GM21381 (cell line): ENCODE data around the gene CITED4.
A peak's percentile ranks its signal among the peaks of the same experiment; 100 is the strongest.

ENCODE experiments used
- ATAC-seq: cut with Tn5 transposase; IDR thresholded peaks from one replicate; pipeline ENCODE4 v1.9.1; 2021; ENCODE audit warnings: mild to moderate bottlenecking, moderate library complexity; ENCODE audit not compliant: unreplicated experiment

CITED4 gene

DNA sequence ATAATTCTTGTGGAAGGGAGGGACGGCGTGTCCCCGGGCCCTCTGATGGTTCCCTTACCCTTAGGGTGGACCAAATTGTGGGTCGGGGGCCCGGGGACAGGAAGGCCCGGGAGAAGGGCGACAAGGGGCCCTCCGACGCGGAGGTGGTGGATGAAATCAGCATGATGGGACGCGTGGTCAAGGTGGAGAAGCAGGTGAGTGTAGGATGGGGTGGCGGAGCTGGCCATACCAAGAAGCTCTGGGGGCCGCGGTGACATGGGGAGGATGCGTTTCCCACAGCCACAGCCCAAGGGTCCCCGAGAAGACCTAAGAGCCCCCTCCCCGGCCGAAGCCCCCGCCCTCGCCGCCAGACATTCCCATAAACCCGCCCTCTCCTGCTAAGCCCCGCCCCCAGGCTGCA, 24.6 kb downstream of the CITED4 start:
- no peak for ATAC-seq

GRCh38 chr1:40836283-40836682, 25.9 kb downstream of the CITED4 start:
- no peak for ATAC-seq

DNA sequence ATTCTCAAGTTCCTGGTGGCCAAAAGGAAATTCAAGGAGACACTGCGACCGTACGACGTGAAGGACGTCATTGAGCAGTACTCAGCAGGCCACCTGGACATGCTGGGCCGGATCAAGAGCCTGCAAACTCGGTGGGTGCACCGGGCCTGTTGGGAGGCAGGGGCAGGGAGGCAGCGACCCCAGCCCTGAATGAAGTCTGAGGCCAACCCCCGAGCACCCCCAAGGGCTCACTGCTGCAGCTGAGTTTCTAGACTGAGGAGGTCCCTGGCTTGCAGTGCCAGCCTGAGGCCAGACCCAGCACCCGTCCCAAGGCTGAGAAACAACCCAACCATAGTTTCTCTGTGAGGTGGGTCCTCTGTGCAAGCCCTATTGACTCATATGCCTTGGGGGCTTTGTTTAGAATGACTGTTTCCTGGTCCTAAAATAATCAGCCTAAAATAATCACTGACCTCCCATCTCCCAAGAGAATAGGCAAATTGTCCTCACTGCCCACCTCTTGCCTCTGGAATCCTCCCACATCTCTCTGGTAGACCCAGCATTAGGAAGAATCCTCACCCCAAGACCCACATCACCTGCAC, 27.1 kb downstream of the CITED4 start:
- no peak for ATAC-seq

DNA sequence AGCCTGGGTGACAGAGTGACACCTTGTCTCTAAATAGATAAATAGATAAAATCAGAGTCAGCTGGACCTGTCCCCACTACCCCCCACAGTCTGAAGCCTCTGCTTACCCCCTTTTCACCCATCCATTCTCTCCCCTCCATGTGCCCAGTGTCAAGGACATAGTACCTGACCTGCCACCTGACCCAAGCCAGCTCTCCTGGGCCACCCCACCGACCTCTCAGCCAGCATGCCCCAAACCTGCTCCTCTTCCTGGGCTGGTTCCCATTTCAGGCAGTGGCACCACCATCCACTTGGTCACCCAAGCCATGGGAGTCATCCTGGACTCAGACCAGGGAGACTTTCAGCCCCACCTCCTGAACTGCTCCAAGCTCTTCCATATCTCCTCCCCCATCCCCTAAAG, 28.2 kb downstream of the CITED4 start:
- ATAC-seq, result no peak

GRCh38 chr1:40831001-40831732, 31.0 kb downstream of the CITED4 start:
- ATAC-seq, result no peak

DNA sequence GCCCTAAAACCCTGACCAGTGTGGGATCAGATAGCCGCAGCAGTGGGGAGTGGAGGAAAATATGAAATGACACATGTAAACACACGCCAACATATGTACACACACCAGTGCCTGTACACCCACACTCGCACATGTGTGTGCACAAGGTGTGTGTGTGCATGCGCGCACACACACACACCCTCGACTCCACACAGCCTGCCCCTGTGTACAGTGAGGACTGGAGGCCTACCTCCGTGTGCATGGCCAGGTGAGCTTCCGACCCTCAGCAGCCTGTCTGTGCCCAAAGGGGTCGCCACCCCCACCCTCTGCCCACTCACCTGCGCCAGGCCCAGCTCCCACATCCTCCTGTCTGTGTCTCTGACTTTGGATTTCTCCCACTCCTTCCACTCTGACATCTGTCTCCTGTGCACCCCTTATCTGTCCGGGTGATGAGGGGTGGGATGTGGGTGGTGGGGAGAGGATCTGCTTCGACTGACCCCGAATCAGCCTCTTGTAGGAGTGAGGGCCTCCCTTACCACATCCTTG, 31.7 kb downstream of the CITED4 start:
- no peak for ATAC-seq

DNA sequence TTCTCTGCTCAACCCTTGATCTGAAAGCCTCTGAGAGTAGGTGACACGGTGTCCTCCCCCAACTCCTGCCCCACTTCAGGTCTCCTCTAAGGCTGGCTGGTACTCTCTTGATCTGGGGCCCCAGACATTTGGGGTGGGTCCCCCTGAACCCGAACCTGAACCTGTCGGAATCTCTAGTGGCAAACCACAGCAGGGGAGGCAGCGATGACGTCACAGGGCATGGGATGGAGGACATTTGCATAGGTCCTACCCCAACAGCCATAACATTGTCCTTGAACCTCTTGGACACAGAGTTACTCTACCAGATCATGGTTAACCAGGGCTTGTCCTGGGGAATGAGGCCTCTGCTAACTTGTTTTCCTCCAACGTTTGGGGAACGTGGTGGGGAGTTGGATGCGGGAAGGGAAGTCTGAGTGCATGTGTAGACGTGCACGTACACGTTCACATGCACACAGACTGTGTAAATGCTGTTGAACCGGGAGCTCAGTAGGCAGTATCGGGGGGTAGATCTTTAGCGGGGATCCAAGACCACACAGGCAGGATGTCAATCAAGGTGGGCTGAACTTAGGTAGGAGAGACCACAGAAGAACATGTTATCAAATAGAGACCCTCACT, 32.4 kb downstream of the CITED4 start:
- no peak for ATAC-seq

- ATAC-seq, result no peak
These were observed 36.2 kb downstream of the CITED4 start for GRCh38 chr1:40825996-40826395.

GRCh38 chr1:40825435-40825788, 36.8 kb downstream of the CITED4 start:
- ATAC-seq, result no peak

DNA sequence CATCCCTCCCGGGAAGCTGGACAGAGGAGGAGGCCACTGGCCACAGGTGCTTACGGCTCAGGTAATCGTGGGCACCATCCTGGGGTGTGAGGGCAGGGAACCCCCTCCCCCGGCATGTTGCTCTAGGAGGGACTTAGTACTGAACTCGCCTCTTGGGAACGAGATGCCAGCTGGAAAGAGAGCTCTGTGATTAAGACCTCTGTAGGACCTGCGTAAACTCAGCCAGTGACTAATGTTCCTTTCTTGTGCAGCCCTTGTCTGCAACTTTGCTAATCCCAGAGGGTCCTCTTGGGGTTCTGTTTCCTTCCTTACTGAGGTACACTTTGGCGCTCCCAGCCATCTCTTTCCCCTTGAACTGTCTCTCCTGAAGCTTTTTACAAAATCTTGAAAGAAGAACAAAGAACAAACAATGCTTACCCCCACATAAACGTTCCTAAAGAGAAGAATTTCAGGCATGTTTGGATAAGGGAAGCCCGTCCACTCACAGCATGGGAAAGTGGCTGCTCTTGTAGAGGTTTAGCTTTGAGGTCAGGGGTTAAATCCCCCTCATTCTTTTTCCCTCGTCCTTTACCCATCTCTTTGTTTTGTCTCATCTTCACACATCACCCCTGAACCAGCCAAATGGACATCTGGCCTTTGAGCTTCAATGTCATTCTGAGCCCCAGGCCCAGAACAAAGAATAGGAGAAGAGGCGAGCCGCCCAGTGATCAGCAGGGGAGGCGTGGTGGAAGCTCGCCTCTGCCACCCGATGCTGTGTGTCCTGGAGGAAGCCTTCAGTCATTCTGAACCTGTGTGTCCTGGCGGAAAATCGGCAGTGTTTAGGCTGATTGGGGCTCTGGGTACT, 37.4 kb downstream of the CITED4 start:
- ATAC-seq, result no peak

DNA sequence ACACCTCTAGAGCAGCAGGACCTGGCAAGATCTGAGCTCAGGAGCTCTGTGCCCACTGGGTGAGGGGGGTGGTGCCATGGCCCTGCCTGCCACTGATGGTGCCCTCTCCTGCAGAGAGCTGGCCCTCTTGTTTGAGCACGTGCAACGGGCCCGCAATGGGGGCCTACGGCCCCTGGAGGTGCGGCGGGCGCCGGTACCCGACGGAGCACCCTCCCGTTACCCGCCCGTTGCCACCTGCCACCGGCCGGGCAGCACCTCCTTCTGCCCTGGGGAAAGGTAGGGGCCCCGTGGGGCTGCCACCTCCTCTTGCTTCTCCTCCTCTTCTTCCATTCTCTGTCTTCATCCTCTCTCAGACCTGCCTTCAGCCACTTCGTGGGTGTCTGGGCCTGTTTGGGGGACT, 38.2 kb downstream of the CITED4 start:
- no peak for ATAC-seq

DNA sequence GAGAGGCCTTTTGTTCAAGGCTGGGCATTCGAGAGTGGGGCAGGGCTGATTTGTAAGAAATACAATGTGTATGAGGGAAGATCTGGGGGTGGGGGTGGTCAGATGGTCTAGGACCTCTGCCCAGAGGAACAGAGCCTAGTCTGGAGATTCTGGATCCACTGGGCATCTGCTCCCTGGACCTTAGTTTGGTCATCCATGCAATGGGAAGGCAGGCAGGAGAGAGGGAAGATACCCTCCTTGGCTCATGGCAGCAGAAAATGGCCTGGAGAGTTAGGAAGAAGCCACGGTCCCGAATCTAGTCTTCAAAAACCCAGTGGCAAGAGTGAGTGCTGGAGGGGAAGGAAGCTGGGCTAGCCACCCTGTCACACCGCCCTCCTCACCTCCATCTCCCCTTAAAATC, 38.8 kb downstream of the CITED4 start:
- no peak for ATAC-seq

DNA sequence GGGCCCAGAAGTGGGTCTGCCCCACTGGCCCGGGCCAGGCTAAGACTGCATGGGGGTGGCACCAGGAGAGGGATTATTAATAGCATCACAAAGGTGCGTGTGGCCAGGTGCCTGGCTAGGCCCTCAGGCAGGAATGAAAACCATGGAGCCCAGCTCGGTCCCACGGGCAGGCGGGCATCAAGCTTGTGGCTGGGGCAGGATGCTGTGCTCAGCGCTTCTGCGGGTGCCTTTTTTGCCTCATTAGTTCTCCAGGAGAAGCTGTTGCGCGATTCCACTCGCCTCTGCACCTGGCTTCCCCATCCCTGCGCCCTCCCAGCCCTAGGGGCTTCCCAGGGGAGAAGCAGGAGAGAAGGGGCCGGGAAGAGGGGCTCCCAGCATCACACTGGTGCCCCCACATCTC, 39.3 kb downstream of the CITED4 start:
- no peak for ATAC-seq

- no peak for ATAC-seq
These were observed 41.1 kb downstream of the CITED4 start for GRCh38 chr1:40820911-40821693.

DNA sequence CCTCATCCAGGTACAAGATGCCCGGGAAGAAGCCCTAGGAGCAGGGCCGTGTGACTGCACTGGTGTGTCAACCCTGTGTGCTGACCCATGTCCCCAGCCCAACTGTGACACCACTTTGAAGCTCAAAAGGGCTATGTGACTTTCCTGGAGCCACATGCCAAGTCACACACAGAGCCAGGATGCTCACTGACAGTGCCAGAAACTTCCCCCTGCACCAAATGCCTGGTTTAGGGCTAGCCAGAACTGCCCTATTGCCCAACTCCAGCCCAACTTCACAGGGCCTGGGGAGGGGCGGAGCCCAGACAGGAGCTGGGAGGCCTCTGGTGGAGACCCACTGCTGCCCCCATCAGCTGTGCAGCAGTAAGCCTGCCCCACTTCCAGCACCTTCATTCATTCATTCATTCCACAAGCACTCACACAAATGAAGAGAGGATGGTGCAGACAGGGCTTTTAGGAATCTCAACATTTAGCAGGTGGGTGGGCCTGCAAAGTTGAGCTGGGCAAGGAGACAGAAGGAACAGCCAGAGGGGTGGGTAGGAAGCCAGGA, 41.8 kb downstream of the CITED4 start:
- no peak for ATAC-seq

DNA sequence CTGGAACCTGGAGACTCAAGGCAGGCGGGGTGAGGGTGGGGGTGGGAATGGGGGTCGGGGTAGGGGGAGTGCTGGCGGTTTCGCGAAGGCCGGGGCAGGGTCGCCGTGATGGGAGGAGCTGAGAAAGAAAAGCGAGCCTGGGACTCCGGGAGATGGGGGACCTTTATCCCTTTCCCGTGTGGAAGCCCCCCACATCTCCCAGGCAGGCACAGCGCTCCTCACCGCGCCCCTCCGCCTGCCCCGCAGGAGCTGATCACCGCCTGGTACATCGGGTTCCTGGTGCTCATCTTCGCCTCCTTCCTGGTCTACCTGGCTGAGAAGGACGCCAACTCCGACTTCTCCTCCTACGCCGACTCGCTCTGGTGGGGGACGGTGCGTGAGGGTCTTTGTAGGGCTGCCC, 43.1 kb downstream of the CITED4 start:
- ATAC-seq, result no peak

- peak; percentile 71 for ATAC-seq
These were observed 43.8 kb downstream of the CITED4 start for GRCh38 chr1:40818264-40818961.

GRCh38 chr1:40817791-40818263, 44.3 kb downstream of the CITED4 start:
- no peak for ATAC-seq

DNA sequence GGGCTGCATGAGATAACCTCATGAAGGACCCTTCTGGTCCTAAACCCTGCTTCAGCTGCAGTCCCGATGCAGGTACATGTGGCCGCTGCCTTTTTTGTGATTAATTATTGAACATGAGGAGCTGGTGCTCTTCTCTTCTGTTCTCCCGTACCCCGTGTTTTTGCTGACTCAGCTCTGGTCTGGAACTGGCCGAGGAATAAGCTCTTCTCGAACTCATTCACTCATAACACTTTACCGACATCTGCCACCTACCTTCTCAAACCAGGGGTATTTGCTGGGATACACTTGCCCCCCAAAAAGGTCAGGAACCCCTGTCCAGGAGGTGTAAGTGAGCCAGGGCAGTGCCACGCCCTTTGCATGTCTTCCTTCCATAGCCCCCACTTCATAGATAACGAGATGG, 46.7 kb downstream of the CITED4 start:
- ATAC-seq, result no peak
